ENCODE measurements around the gene PTCD3. TPM values are rescaled to one million over a fixed set of nuclear protein-coding genes. Genes with fewer than 3 reads are reported as not detected.

PTCD3 gene
- total and polyA plus RNA-seq, 4 experiments from 2014 or later = 28.7 to 185 (median 124) TPM

- no peak for DNase-seq
- intact Hi-C loops (cut with micrococcal nuclease) = no loop called here
- no peak overlapping the region for H3K4me3 ChIP-seq (ENCODE audit: low read length in 2 of 2)
- no peaks in the 10 kb centered on the region for H3K4me1 ChIP-seq (ENCODE audit: insufficient read depth, low read length)
- CTCF ChIA-PET (ENCODE audit: partially characterized antibody) = interaction anchor here (1.1 to 1.8 kb wide), 2 partner anchors 18 to 29 kb away, joined by 4 to 6 read pairs; no protein-coding TSS in a partner anchor
- H3K4me3 Mint-ChIP-seq = no peak overlapping the region
- POLR2A ChIA-PET (ENCODE audit: partially characterized antibody) = interaction anchor here (0.7 kb wide), 1 partner anchor 343 kb away, joined by 3 read pairs; the partner anchor contains the start of gene KDM3A
- peaks cover 18 to 27% (median 21%) of the 10 kb centered on the region in 4 donors for H3K4me1 Mint-ChIP-seq
- no peak overlapping the region for H3K27ac ChIP-seq (ENCODE audit: low read depth, low read length)
- H3K9me3 ChIP-seq (ENCODE audit: control insufficient read depth in 1 of 2, low read length in 2 of 2) = no peaks in the 10 kb centered on the region
- no peaks in the 10 kb centered on the region for H3K27me3 Mint-ChIP-seq
- peaks cover 15% of the 10 kb centered on the region for H3K36me3 ChIP-seq (ENCODE audit: insufficient read depth, low read length)
- H3K27me3 ChIP-seq (ENCODE audit: insufficient read depth, low read length) = no peaks in the 10 kb centered on the region
- H3K36me3 Mint-ChIP-seq = peaks cover 50 to 72% of the 10 kb centered on the region in 2 donors
- peak overlapping the region in 3 of 7 donors; percentile 0 to 82 (median 38) for H3K27ac Mint-ChIP-seq
- H3K9me3 Mint-ChIP-seq = no peaks in the 10 kb centered on the region
Measured at GRCh38 chr2:86097913-86098312, 8.1 kb upstream of the PTCD3 start.

DNA sequence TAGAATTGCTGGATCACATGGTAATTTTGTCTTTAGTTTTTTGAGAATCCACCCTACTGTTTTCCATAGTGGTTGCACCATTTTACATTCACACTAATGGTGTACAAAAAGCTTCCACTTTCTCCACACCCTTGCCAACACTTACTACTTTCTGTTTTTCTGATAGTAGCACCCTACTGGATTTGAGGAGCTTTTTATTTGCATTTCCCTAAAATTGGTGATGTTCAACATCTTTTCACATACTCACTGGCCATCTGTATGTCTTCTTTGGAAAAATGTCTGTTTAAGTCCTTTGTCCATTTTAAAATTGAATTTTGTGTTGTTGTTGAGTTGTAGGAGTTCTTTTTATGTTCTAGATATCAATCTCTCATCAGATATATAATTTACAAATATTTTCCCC, 3.9 kb upstream of the PTCD3 start:
- DNase-seq = no peak
- Histone ChIP-seq H3K27ac (ENCODE audit: low read depth, low read length) (no peak overlapping the region), H3K27me3 (ENCODE audit: insufficient read depth, low read length) (no peaks in the 10 kb centered on the region), H3K4me1 (ENCODE audit: insufficient read depth, low read length) (peaks cover 22% of the 10 kb centered on the region), H3K9me3 (ENCODE audit: control insufficient read depth in 1 of 2, low read length in 2 of 2) (no peaks in the 10 kb centered on the region), H3K36me3 (ENCODE audit: insufficient read depth, low read length) (peaks cover 10% of the 10 kb centered on the region), H3K4me3 (ENCODE audit: low read length in 2 of 2) (no peak overlapping the region)
- Mint-ChIP-seq H3K36me3 (peaks cover 28 to 58% of the 10 kb centered on the region in 2 donors), H3K27me3 (no peaks in the 10 kb centered on the region), H3K27ac (peak overlapping the region in 1 of 7 donors; percentile 50), H3K4me3 (no peak overlapping the region), H3K9me3 (no peaks in the 10 kb centered on the region), H3K4me1 (peaks cover 42 to 67% (median 51%) of the 10 kb centered on the region in 4 donors)
- ChIA-PET POLR2A (ENCODE audit: partially characterized antibody) (no interaction called here), CTCF (ENCODE audit: partially characterized antibody) (interaction anchor here (1.2 kb wide), 1 partner anchor 275 kb away, joined by 3 read pairs; no protein-coding TSS in a partner anchor)
- intact Hi-C loops (cut with micrococcal nuclease) = no loop called here

- peaks cover 47 to 79% (median 61%) of the 10 kb centered on the region in 4 donors for H3K4me1 Mint-ChIP-seq
- H3K27ac Mint-ChIP-seq = peak within 1 kb of the TSS; percentile 93 to 100 (median 99)
Measured at GRCh38 chr2:86105252-86105968, 625 bp upstream of the PTCD3 start, which contains the start of gene POLR1A. Gene POLR1A, minus strand, starts transcription at chr2:86105886. Its CDS starts 110 bp downstream, at chr2:86105776.

DNA sequence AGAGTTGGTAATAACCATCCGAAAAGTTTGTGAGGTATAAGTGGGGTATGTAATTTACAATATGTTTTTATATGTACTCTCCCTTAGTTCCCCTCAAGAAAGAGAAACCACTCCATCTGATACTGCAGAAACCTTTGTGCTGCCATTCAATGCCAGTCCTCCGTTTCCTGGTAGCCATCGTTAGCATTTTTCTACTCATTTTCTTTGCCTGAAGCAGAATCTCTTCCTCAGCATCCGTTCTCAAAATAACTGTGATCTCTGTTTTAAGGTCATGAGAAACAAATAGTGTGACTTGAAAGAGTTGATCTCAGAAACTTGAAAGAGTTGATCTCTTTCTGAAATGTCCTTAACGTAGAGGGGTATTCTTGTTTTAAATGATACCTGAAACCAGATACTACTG, 996 bp downstream of the PTCD3 start:
- H3K27ac ChIP-seq (ENCODE audit: low read depth, low read length) = peak overlapping the region; percentile 82
- ChIA-PET POLR2A (ENCODE audit: partially characterized antibody) (interaction anchor here (1.4 to 2.1 kb wide), 6 partner anchors 27 to 276 kb away, joined by 4 to 24 read pairs (median 14); partner anchors contain the start of genes IMMT and ST3GAL5), CTCF (ENCODE audit: partially characterized antibody) (interaction anchor here (1.4 to 2.1 kb wide), 4 partner anchors 27 to 280 kb away, joined by 3 to 14 read pairs (median 9); no protein-coding TSS in a partner anchor)
- H3K36me3 ChIP-seq (ENCODE audit: insufficient read depth, low read length) = peaks cover 13% of the 10 kb centered on the region
- H3K27me3 Mint-ChIP-seq = no peaks in the 10 kb centered on the region
- peak overlapping the region; percentile 80 to 100 (median 99) for H3K27ac Mint-ChIP-seq
- H3K9me3 ChIP-seq (ENCODE audit: control insufficient read depth in 1 of 2, low read length in 2 of 2) = no peaks in the 10 kb centered on the region
- H3K4me3 Mint-ChIP-seq = peak overlapping the region; percentile 88 to 96 (median 92)
- no peak for DNase-seq
- peaks cover 34% of the 10 kb centered on the region for H3K4me1 ChIP-seq (ENCODE audit: insufficient read depth, low read length)
- no peaks in the 10 kb centered on the region for H3K27me3 ChIP-seq (ENCODE audit: insufficient read depth, low read length)
- H3K4me1 Mint-ChIP-seq = peaks cover 46 to 79% (median 60%) of the 10 kb centered on the region in 4 donors
- intact Hi-C loops (cut with micrococcal nuclease) = loop anchor here (5.0 kb wide), 1 partner anchor 490 kb away; the partner anchor contains the start of gene USP39
- peaks cover 27 to 58% of the 10 kb centered on the region in 2 donors for H3K36me3 Mint-ChIP-seq
- H3K9me3 Mint-ChIP-seq = no peaks in the 10 kb centered on the region
- peak overlapping the region; percentile 73 to 83 for H3K4me3 ChIP-seq (ENCODE audit: low read length in 2 of 2)

More at GRCh38 chr2:86105252-86105968, 625 bp upstream of the PTCD3 start, which contains the start of gene POLR1A:
- peaks cover 7% of the 10 kb centered on the region for H3K36me3 ChIP-seq (ENCODE audit: insufficient read depth, low read length)
- no peaks in the 10 kb centered on the region for H3K27me3 ChIP-seq (ENCODE audit: insufficient read depth, low read length)
- CTCF ChIA-PET (ENCODE audit: partially characterized antibody) = interaction anchor here (1.1 to 2.1 kb wide), 5 partner anchors 25 to 290 kb away, joined by 3 to 14 read pairs (median 8); no protein-coding TSS in a partner anchor
- peaks cover 34% of the 10 kb centered on the region for H3K4me1 ChIP-seq (ENCODE audit: insufficient read depth, low read length)
- POLR2A ChIA-PET (ENCODE audit: partially characterized antibody) = interaction anchor here (0.7 to 2.1 kb wide), 21 partner anchors 10 to 779 kb away, joined by 3 to 24 read pairs (median 5); partner anchors contain the start of genes IMMT, KDM3A, MRPL35 and ST3GAL5
- H3K4me3 Mint-ChIP-seq = peak within 1 kb of the TSS; percentile 88 to 96 (median 92)
- intact Hi-C loops (cut with micrococcal nuclease) = loop anchor here (1.0 to 5.0 kb wide), 2 partner anchors 278 to 488 kb away; partner anchors contain the start of gene USP39
- DNase-seq = peak; percentile 88 to 91 (median 90)
- H3K27me3 Mint-ChIP-seq = no peaks in the 10 kb centered on the region
- H3K9me3 ChIP-seq (ENCODE audit: control insufficient read depth in 1 of 2, low read length in 2 of 2) = no peaks in the 10 kb centered on the region
- H3K9me3 Mint-ChIP-seq = no peaks in the 10 kb centered on the region
- H3K4me3 ChIP-seq (ENCODE audit: low read length in 2 of 2) = peak within 1 kb of the TSS; percentile 73 to 83
- H3K36me3 Mint-ChIP-seq = peaks cover 24 to 58% of the 10 kb centered on the region in 2 donors
- peak within 1 kb of the TSS; percentile 82 for H3K27ac ChIP-seq (ENCODE audit: low read depth, low read length)

GRCh38 chr2:86118130-86118529, 12.1 kb downstream of the PTCD3 start:
- peaks cover 64 to 81% of the 10 kb centered on the region in 2 donors for H3K36me3 Mint-ChIP-seq
- no peak overlapping the region for H3K4me3 ChIP-seq (ENCODE audit: low read length in 2 of 2)
- no peak overlapping the region for H3K27ac ChIP-seq (ENCODE audit: low read depth, low read length)
- H3K4me3 Mint-ChIP-seq = no peak overlapping the region
- H3K27ac Mint-ChIP-seq = no peak overlapping the region
- H3K9me3 ChIP-seq (ENCODE audit: control insufficient read depth in 1 of 2, low read length in 2 of 2) = no peaks in the 10 kb centered on the region
- ChIA-PET POLR2A (ENCODE audit: partially characterized antibody) (interaction anchor here (0.9 kb wide), 1 partner anchor 12 kb away, joined by 3 read pairs; the partner anchor contains the start of genes POLR1A and PTCD3), CTCF (ENCODE audit: partially characterized antibody) (interaction anchor here (2.4 kb wide), 1 partner anchor 10 kb away, joined by 6 read pairs; no protein-coding TSS in a partner anchor)
- peaks cover 0 to 2% (median 0%) of the 10 kb centered on the region in 8 donors for H3K9me3 Mint-ChIP-seq
- peaks cover 88% of the 10 kb centered on the region for H3K36me3 ChIP-seq (ENCODE audit: insufficient read depth, low read length)
- no peaks in the 10 kb centered on the region for H3K27me3 Mint-ChIP-seq
- no peaks in the 10 kb centered on the region for H3K27me3 ChIP-seq (ENCODE audit: insufficient read depth, low read length)
- DNase-seq = no peak
- peaks cover under 1 to 11% (median 6%) of the 10 kb centered on the region in 4 donors for H3K4me1 Mint-ChIP-seq
- intact Hi-C loops (cut with micrococcal nuclease) = no loop called here
- H3K4me1 ChIP-seq (ENCODE audit: insufficient read depth, low read length) = no peaks in the 10 kb centered on the region

DNA sequence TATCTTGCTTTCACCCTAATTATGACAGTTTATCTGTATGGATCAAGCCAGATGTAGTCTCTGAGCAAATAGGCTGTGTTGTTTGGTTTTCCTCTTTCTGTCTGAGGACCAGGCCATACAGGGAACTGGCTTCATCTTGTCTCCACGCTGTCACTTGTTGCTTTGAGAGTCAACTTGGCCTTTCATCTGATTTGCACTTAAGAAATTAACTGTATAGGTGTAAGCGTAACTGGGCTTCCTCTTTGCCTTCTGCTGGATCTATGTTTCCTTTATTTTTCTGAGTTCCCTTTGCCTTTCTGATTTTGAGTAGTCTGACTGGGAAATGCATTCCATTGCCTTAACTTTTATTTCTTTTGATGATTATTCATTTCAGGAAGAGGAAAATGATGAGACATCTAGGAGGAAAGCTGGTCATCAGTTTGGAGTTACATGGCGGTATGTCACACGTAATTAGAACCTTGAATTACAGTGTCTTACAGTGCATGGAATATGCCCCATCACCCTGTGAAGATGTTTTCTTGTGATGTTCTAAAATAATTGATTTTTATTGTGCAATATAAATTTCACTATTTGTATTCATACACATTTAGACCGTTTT, 17.4 kb downstream of the PTCD3 start:
- intact Hi-C loops (cut with micrococcal nuclease) = no loop called here
- H3K9me3 ChIP-seq (ENCODE audit: control insufficient read depth in 1 of 2, low read length in 2 of 2) = no peaks in the 10 kb centered on the region
- peaks cover 96% of the 10 kb centered on the region for H3K36me3 ChIP-seq (ENCODE audit: insufficient read depth, low read length)
- no peak overlapping the region for H3K4me3 Mint-ChIP-seq
- no peak overlapping the region for H3K27ac ChIP-seq (ENCODE audit: low read depth, low read length)
- H3K4me1 ChIP-seq (ENCODE audit: insufficient read depth, low read length) = no peaks in the 10 kb centered on the region
- peaks cover 68 to 81% of the 10 kb centered on the region in 2 donors for H3K36me3 Mint-ChIP-seq
- ChIA-PET CTCF (ENCODE audit: partially characterized antibody) (no interaction called here), POLR2A (ENCODE audit: partially characterized antibody) (no interaction called here)
- no peak overlapping the region for H3K4me3 ChIP-seq (ENCODE audit: low read length in 2 of 2)
- peak overlapping the region in 1 of 7 donors; percentile 14 for H3K27ac Mint-ChIP-seq
- peaks cover 0 to 2% (median 0%) of the 10 kb centered on the region in 4 donors for H3K4me1 Mint-ChIP-seq
- H3K27me3 ChIP-seq (ENCODE audit: insufficient read depth, low read length) = no peaks in the 10 kb centered on the region
- no peak for DNase-seq
- no peaks in the 10 kb centered on the region for H3K27me3 Mint-ChIP-seq
- H3K9me3 Mint-ChIP-seq = peaks cover 0 to 2% (median 0%) of the 10 kb centered on the region in 8 donors

All from CD4-positive, alpha-beta memory T cell (primary cell).